SH-SY5Y (cell line): ENCODE results near the gene PRUNE2.

Experiments used
- GATA2 ChIP-seq: IDR thresholded peaks from 2 replicates; pipeline ENCODE4 v1.6.1; 2011; ENCODE audit warnings: mild to moderate bottlenecking, low read depth, low read length
- GATA3 ChIP-seq: IDR thresholded peaks from 2 replicates; pipeline ENCODE4 v1.6.1; 2011; ENCODE audit warnings: low read depth, mild to moderate bottlenecking, low read length, moderate library complexity

DNA sequence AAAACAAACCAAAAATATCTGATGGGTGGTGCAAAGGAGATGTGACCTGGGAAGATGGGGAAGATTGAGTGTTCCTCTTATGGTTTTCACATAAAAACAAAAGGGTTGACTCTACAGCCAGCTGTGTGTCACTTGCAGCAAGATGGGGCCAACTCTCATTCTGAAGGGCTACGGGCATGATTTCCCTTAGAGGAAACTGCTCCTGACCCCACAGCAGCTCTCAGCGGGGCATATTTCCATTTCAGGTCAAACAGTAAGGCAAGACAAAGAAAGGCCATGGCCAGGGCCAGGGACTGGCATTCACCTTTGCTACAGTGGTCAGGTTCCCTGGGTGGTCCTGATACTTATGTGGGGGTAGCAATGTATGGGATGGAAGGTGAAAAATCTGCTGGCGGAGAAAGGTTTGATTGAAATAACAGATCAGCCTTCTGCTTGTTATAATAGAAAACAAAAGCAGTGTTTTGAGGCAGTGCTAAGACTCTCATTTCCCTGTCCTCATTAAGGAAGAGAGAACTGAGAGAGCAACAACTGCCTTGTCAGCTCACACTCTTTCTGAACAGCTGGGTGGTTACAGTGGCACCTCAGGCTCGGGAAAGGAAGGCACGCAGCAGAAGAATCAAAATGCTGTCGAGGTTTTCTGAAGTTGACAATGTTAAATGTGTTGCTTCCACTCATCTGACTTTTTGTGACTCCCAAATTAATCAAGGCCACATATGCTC, 262.4 kb downstream of the PRUNE2 start:
- no peak for TF ChIP-seq GATA2
- no peak for TF ChIP-seq GATA3
